DOHH2 (cell line): ENCODE data around the gene MAX.

Source experiments
- H3F3A ChIP-seq: fragments of 200-600 bp; sonication (generic), shearing (Covaris generic); 2 replicates; pipeline ENCODE4 v1.6.0; 2016; ENCODE audit warnings: antibody characterized with exemption, mild to moderate bottlenecking; ENCODE audit not compliant: control insufficient read depth, insufficient read depth
- H3K27ac ChIP-seq: fragments of 200-600 bp; sonication (generic); 2 replicates; pipeline ENCODE4 v1.5.1; 2014; ENCODE audit warnings: low read depth, mild to moderate bottlenecking, low read length, moderate library complexity
- H3K27me3 ChIP-seq: fragments of 200-600 bp; sonication (generic); 2 replicates; pipeline ENCODE4 v1.6.1; 2014; ENCODE audit warnings: mild to moderate bottlenecking, low read length, mixed read lengths; ENCODE audit not compliant: control insufficient read depth
- H3K36me3 ChIP-seq: fragments of 200-600 bp; sonication (generic); 2 replicates; pipeline ENCODE4 v1.6.1; 2014; ENCODE audit warnings: mild to moderate bottlenecking, low read length, moderate library complexity, mixed read lengths; ENCODE audit not compliant: control insufficient read depth
- H3K4me1 ChIP-seq: fragments of 200-600 bp; sonication (generic); 2 replicates; pipeline ENCODE4 v1.6.1; 2014; ENCODE audit warnings: mild to moderate bottlenecking, low read length, mixed read lengths; ENCODE audit not compliant: control insufficient read depth
- H3K4me2 ChIP-seq: fragments of 200-600 bp; sonication (generic); 2 replicates; pipeline ENCODE4 v1.6.0; 2014; ENCODE audit warnings: mild to moderate bottlenecking, low read length, moderate library complexity
- H3K4me3 ChIP-seq: fragments of 200-600 bp; sonication (generic); 2 replicates; pipeline ENCODE4 v1.5.1; 2014; ENCODE audit warnings: mild to moderate bottlenecking, low read length, mixed read lengths
- H3K79me2 ChIP-seq: fragments of 200-600 bp; sonication (generic); 2 replicates; pipeline ENCODE4 v1.6.1; 2014; ENCODE audit warnings: mild to moderate bottlenecking, low read length, mixed read lengths; ENCODE audit not compliant: control insufficient read depth
- H3K9me2 ChIP-seq: fragments of 200-600 bp; sonication (generic); replicated peaks from 2 replicates; pipeline ENCODE4 v1.6.1; 2014; ENCODE audit warnings: mild to moderate bottlenecking, low read length, mixed read lengths; ENCODE audit not compliant: control insufficient read depth
- H3K9me3 ChIP-seq: fragments of 200-600 bp; sonication (generic); 2 replicates; pipeline ENCODE4 v1.6.1; 2014; ENCODE audit warnings: antibody characterized with exemption, low read length, mixed read lengths; ENCODE audit not compliant: control insufficient read depth, insufficient read depth
- H4K20me1 ChIP-seq: fragments of 200-600 bp; sonication (generic); 2 replicates; pipeline ENCODE4 v1.6.0; 2014; ENCODE audit warnings: low read depth, mild to moderate bottlenecking, antibody characterized with exemption, low read length, moderate library complexity; ENCODE audit not compliant: control insufficient read depth, insufficient read depth
- EZH2phosphoT487 ChIP-seq: fragments of 200-600 bp; sonication (generic); IDR thresholded peaks from 2 replicates; pipeline ENCODE4 v1.6.1; 2017; ENCODE audit warnings: borderline replicate concordance, mild to moderate bottlenecking, antibody characterized with exemption, low read length, moderate library complexity, mixed read lengths
- TF ChIP-seq, protein P1 (sequence below): fragments of 200-600 bp; sonication (generic); IDR thresholded peaks from one replicate; pipeline ENCODE4 v1.5.1; 2014; ENCODE audit warnings: antibody characterized with exemption, mild to moderate bottlenecking, low read depth, low read length; ENCODE audit not compliant: poor library complexity, severe bottlenecking

The MAX gene

DNA sequence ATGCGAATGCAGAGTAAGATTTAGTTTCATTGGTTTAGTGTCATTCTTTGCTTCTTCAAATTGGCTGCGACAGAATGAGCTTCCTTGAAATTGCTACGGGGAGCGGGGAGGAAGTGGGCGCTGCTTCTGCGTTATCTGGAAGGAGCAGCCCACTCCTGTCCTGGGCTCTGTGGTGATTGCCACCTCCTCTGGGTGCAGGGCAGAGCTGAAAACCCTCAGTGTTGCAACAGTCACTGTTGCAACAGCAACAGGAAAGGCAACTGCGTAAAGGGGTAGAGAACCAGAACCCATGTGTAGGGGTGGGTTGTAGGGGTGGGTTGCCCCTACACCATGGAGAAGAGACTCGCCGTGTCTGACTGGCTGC, 57.7 kb downstream of the MAX start:
- no peaks in the 10 kb centered on the region for H3K79me2 ChIP-seq
- TF ChIP-seq EZH2phosphoT487, result no peak
- TF ChIP-seq, protein P1, sequence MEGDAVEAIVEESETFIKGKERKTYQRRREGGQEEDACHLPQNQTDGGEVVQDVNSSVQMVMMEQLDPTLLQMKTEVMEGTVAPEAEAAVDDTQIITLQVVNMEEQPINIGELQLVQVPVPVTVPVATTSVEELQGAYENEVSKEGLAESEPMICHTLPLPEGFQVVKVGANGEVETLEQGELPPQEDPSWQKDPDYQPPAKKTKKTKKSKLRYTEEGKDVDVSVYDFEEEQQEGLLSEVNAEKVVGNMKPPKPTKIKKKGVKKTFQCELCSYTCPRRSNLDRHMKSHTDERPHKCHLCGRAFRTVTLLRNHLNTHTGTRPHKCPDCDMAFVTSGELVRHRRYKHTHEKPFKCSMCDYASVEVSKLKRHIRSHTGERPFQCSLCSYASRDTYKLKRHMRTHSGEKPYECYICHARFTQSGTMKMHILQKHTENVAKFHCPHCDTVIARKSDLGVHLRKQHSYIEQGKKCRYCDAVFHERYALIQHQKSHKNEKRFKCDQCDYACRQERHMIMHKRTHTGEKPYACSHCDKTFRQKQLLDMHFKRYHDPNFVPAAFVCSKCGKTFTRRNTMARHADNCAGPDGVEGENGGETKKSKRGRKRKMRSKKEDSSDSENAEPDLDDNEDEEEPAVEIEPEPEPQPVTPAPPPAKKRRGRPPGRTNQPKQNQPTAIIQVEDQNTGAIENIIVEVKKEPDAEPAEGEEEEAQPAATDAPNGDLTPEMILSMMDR, result no peak
- peaks cover 15% of the 10 kb centered on the region for H3K36me3 ChIP-seq
- no peak overlapping the region for H3K4me3 ChIP-seq
- H3K9me2 ChIP-seq, result no peaks in the 10 kb centered on the region
- no peaks in the 10 kb centered on the region for H4K20me1 ChIP-seq
- H3K9me3 ChIP-seq, result no peaks in the 10 kb centered on the region
- H3F3A ChIP-seq, result no peaks in the 10 kb centered on the region
- no peaks in the 10 kb centered on the region for H3K27me3 ChIP-seq
- no peak overlapping the region for H3K27ac ChIP-seq
- no peak overlapping the region for H3K4me2 ChIP-seq
- no peaks in the 10 kb centered on the region for H3K4me1 ChIP-seq

GRCh38 chr14:65043893-65044595, 58.3 kb downstream of the MAX start:
- H3F3A ChIP-seq, result no peaks in the 10 kb centered on the region
- H3K4me3 ChIP-seq, result no peak overlapping the region
- H3K79me2 ChIP-seq, result no peaks in the 10 kb centered on the region
- H3K36me3 ChIP-seq, result peaks cover 15% of the 10 kb centered on the region
- no peaks in the 10 kb centered on the region for H3K9me3 ChIP-seq
- H3K27me3 ChIP-seq, result no peaks in the 10 kb centered on the region
- H3K9me2 ChIP-seq, result no peaks in the 10 kb centered on the region
- H3K27ac ChIP-seq, result no peak overlapping the region
- no peak for TF ChIP-seq EZH2phosphoT487
- H3K4me1 ChIP-seq, result no peaks in the 10 kb centered on the region
- no peak overlapping the region for H3K4me2 ChIP-seq
- no peaks in the 10 kb centered on the region for H4K20me1 ChIP-seq

DNA sequence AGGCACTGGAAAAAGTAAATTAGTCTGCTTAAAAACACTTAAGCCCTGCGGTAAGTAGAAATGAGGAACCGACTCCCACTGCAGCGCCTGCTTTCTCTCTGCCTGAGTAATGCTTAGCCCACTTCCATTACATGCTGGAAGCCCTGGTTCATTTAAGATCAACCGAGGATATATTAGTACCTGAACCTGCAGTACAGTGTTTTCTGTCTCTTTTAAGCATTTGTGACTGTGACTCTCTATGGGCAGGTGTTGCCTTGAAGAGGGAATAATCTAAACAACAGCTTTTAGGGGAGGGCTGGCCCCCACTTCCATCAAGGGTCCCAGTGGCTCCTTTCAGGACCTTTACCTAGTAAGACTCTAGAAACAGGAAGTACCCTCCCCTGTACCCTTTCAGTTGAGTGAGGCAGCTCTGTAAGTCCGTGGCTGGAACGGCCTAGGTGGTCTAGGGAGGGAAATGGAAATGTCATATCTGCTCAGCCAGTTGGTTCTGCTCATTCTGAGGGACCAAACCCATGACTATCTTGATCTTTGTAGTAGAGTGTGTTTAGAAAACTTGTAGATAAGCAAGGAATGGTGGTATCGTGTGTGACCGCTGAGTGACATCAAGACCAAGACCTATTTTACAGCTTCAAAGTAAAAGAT, 59.5 kb downstream of the MAX start:
- Histone ChIP-seq H4K20me1 (no peaks in the 10 kb centered on the region), H3K27ac (no peak overlapping the region), H3K4me3 (no peak overlapping the region), H3K9me3 (no peaks in the 10 kb centered on the region), H3K4me2 (no peak overlapping the region), H3F3A (no peaks in the 10 kb centered on the region), H3K4me1 (no peaks in the 10 kb centered on the region), H3K79me2 (no peaks in the 10 kb centered on the region), H3K36me3 (peaks cover 15% of the 10 kb centered on the region), H3K9me2 (no peaks in the 10 kb centered on the region), H3K27me3 (no peaks in the 10 kb centered on the region)
- no peak for TF ChIP-seq EZH2phosphoT487
- TF ChIP-seq, protein P1, result no peak

GRCh38 chr14:65042296-65042695, 60.0 kb downstream of the MAX start:
- H3K4me1 ChIP-seq, result no peaks in the 10 kb centered on the region
- TF ChIP-seq EZH2phosphoT487, result no peak
- TF ChIP-seq, protein P1, result no peak
- H3K27me3 ChIP-seq, result no peaks in the 10 kb centered on the region
- peaks cover 15% of the 10 kb centered on the region for H3K36me3 ChIP-seq
- no peak overlapping the region for H3K27ac ChIP-seq
- H3K79me2 ChIP-seq, result no peaks in the 10 kb centered on the region
- H3K9me2 ChIP-seq, result no peaks in the 10 kb centered on the region
- no peaks in the 10 kb centered on the region for H3K9me3 ChIP-seq
- no peak overlapping the region for H3K4me2 ChIP-seq
- no peaks in the 10 kb centered on the region for H3F3A ChIP-seq
- no peaks in the 10 kb centered on the region for H4K20me1 ChIP-seq
- H3K4me3 ChIP-seq, result no peak overlapping the region
